Measurements from ENCODE around the gene SIGLEC12.

Gene SIGLEC12

GRCh38 chr19:51501594-51502263 is at the start of gene SIGLEC12:
Gene SIGLEC12 (minus strand): TSS chr19:51501800. CDS start chr19:51501733, 67 bp downstream.
- DNase-seq = peak; percentile 86

DNA sequence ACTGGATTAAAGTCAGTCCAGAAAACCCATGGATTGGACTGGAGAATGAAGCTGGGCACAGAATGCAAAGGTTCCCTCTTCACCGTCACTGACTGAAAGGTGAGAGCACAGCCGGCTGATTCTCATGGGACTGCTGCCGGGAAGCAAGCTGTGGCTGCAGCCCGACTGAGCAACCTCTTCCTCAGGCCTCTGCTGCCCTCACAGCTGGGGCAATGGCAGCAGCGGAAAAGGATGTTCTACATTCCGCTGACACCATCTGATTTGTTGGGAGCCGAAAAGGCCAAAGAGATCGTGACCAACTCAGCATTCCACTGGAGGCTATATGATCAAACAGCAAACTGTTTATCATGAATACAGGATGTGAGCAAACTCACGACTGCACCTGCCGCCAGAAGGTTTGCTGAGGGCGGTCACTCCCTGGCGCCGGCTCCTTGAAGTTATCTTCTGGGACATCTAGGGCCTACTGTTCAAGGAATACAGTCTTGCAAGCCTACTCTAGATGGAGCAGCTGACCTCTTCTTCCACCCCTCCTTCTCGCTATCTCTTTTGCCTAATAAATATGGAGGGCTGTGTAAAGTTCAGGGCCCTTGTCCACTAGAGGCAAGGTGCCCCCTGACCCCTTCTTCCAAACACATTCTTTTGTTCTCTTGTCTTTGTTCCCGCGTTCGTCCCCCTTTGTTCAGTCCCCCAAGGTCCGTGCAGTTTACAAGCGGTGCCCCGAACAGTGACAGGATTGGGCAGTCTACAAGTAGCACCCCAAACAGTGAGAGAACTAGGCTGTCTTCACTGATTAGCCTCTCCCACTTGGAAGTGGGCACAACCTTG is 49.5 kb upstream of the SIGLEC12 start:
- DNase-seq = no peak

- no peak for DNase-seq
Observed at GRCh38 chr19:51549533-51550324, 48.1 kb upstream of the SIGLEC12 start.

GRCh38 chr19:51548891-51549305 is 47.3 kb upstream of the SIGLEC12 start:
- DNase-seq = no peak

DNA sequence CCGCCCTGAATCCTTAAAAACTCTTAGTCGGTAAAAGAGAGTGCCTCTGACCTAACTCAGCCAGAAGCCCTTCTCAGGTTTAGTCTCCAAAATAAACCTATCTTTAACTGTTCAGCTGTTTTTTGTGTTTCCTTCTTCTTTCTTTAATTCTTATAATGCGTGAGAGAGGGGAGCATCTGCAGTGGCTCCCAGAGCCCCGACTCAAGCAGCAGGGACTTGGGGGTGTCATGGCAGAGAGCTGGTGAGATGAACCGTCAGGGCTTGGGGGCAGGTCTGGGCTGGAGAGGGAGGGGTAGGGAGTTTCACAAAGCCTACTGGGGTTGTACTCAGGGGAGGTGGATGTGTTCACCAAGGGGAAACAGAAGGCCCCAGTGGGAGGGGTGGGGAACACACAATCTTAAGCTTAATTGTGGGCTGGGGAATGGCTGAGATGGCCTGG is 46.6 kb upstream of the SIGLEC12 start:
- DNase-seq = no peak

GRCh38 chr19:51547397-51548212 is 46.0 kb upstream of the SIGLEC12 start:
- no peak for DNase-seq

GRCh38 chr19:51546650-51547396 is 45.2 kb upstream of the SIGLEC12 start:
- peak; percentile 100 for DNase-seq

GRCh38 chr19:51546107-51546649 is 44.6 kb upstream of the SIGLEC12 start:
- DNase-seq = peak; percentile 76

DNA sequence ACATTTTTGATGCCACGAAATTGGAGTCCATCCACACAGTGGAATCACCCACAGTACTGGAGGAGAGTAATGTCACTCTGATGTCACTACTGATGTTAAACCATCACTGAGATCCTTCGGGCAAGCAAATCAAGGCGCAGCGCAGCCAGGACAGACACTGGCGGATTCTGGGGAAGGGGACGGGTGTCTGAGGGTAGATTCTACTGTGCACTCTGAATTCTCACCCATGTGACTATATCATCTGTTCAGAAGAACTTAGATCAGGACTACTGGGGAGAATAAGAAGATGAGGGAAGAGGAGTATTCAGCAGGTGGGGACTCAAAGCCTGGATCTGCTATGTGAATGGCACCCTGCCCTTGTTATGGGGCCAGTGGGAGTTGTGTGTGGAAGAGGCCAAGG is 42.4 kb upstream of the SIGLEC12 start:
- DNase-seq = no peak

DNA sequence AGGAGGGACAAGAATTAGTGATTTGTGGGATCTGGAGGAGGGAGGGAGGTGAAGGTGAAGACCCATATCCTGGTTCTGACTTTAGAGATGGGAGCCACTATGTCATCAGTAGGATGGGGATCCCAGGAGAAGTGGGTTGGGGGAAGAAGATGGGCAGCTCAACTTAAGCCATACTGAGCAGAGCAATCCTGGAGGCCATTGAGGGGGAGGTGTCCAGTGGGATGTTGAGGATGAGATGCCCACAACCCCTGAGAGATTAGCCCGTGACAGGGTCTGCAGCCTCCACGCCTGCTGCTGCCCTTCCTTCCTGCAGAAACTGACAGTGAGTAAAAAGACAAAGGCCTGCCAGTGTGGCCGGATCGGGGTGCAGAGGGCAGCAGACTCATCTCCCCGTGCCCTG is 41.1 kb upstream of the SIGLEC12 start:
- DNase-seq = no peak

- no peak for DNase-seq
Observed at GRCh38 chr19:51541458-51542357, 40.1 kb upstream of the SIGLEC12 start.

DNA sequence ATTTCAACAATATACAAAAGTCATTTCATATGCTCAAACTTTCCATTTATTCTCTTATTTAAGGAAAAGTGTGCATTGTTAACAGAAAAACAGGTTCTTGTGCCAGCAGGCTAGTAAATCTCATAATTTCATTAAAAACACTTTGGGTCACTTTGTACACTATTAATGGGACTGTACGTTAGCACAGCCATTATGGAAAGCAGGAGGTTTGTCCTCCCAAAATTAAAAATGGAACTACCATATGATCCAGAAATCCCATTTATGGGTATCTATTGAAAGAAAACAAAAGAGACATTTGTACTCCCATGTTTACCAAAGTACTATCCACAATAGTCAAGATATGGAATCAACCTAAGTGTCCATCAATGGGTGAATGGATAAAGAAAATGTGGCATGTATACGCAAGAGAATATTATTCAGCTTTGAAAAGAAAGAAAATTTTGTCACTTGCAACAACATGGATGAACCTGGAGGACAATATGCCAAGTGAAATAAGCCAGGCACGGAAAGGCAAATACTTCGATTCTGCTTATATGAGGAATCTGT is 38.3 kb upstream of the SIGLEC12 start:
- no peak for DNase-seq

- peak; percentile 65 for DNase-seq
Observed at GRCh38 chr19:51535535-51535934, 33.9 kb upstream of the SIGLEC12 start.

DNA sequence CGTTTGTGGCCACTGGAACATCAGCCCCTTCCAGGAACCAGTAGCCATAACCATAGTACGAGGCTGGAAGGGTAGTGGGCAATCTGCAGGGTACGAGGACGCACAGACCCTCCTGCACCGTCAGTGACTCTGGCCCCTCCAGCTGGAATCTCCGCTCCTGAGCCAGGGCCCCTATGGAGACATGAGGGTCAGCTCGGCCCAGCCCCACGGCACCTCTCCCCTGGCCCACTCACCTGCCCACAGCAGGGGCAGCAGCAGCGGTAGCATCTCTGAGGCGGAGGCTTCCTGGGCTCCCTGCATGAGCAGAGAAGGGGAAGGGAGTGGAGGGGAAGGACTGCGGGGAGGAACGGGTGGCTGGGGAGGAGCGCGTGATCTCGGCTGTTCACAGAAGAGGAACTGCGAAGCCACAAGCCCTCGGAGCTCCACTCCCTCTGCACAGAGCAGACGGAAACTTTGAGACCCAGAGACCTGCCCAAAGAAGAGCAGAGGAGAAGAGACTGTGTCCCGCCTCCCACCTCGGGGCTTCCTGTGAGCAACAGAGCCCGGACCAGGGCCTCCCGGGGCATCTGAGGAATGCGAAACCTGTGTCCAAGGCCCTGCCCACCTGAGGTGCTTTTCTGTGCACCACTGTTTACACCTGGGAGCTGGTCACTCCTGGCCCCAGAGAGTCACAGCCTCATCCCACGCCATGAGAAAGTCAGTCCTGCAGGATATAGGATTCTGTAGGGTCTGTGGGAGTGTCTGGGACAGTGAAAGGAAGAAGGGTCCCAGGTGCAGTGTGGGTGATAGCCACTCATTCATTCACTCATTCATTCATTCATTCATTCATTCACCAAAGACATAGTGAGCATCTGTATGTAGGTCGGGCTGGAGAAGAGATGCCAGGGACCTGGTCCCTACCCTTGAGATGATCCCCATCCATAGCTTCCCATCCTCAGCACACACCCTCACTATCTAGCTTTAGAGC is 30.0 kb upstream of the SIGLEC12 start, which contains the start of gene SIGLEC6:
TSS of gene SIGLEC6 (minus strand) at position 322 of the 967 bp plus-strand sequence. CDS start at position 300, 22 bp downstream.
- peak; percentile 97 for DNase-seq

DNA sequence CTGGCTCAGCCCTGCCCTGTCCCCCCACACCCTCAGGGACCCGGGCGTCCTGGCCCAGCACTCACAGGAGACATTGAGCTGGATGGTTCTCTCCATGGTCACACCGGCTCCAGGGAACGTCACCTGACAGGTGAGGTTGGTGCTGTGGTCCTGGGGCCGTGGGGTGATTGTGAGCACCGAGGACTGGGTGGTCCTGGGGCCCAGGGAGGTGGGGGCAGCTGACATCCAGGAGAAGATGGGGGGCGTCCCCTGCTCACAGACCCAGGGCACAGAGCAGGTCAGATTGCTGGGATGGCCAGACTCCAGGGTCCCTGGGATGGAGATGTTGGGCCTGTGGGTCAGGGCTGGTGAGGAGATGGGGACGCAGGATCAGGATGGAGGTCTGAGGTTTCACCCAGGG is 29.0 kb upstream of the SIGLEC12 start:
- DNase-seq = no peak

DNA sequence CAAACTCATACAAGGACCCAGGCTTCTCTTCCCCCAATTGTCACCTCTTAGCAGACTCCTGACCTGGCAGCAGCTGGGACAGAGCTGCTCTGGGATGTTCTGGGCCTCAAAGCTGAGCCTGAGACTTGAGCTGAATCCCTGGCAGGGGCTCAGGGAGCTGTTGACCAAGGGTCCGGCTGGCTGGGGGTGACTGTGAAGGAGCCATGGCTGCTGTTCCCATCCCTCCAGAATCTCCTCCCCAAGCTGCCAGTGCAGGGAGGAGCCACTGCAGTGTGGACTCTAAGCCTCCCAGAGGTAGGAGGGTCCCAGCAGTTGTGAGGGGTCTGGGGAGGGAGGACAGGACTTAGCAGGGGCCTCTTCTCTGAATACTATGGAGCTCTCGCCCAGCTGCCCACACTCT is 27.7 kb upstream of the SIGLEC12 start:
- DNase-seq = no peak

- no peak for DNase-seq
Observed at GRCh38 chr19:51525651-51526050, 24.1 kb upstream of the SIGLEC12 start.

DNA sequence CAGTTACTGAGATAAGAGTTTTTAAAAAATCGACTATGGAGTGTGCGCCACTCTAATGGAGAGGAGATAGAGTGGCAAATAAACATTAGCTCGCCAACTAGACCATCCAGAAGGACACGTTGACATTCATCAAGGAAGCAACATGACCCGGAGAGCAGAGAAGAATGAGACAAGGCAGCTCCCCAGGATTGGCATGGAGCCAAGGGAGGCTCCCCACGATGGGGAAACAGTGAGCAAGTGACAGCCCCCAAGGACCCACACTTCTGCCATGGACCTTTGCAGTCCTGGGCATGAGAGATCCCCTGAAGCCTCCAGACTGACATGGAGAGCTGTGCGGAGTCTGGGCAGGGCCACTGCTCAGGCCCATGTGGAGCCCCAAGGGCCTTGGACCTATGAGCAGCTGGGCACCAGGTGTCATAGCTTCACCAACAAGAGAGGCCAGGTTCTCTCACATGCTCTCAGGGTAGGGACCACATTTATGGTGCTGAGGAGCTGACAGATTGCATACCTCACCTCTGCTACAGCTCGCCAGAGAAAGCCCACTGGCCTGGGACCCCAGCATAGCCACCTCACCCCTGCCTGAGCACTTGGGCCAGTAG is 23.2 kb upstream of the SIGLEC12 start:
- DNase-seq = no peak

Data from MV-4-11 (cell line).